ENCODE measurements around the gene NRG3. TPM values are rescaled to one million over a fixed set of nuclear protein-coding genes. Genes with fewer than 3 reads are reported as not detected.

The NRG3 gene
- total and polyA plus RNA-seq, 2 of the 4 experiments (the other 2 are of a cell fraction): not detected

DNA sequence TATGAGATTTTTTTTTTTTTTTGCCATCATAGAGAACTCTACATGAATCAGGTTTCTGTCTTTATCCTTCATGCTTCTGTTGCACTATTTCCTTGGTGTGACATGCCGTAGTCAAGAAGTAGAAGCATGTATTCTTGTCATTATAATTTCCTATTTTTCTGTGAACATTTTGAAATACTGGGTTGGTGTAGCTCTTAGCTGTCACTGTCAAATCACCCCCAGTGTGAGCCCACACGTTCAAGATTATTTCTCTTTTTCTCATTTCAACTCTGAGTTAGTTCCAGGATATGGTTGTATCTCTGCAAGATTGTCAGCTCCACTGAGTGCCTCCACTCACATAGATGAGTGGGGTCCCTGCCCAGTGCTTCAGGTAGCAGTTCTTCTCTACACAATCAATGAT lies 209.5 kb downstream of the NRG3 start:
- Histone ChIP-seq H3K9ac (ENCODE audit: low read depth, low read length) (no peak overlapping the region), H3K9me3 (ENCODE audit: control insufficient read depth, insufficient read depth, low read length) (peaks cover 10% of the 10 kb centered on the region), H4K20me1 (ENCODE audit: insufficient read depth, low read length) (no peaks in the 10 kb centered on the region), H2AK9ac (replicated peaks; ENCODE audit: low read depth, low read length, poor library complexity) (no peak overlapping the region), H2BK15ac (ENCODE audit: low read depth, low read length) (no peak overlapping the region), H4K91ac (ENCODE audit: insufficient read depth, low read depth, low read length) (no peak overlapping the region), H3K79me1 (ENCODE audit: low read depth in 1 of 2, low read length in 2 of 2) (no peaks in the 10 kb centered on the region), H2BK20ac (ENCODE audit: low read depth, low read length) (no peak overlapping the region), H2BK120ac (ENCODE audit: low read depth, low read length) (no peak overlapping the region), H3K56ac (ENCODE audit: extremely low read depth, insufficient read depth, low read length) (no peak overlapping the region), H3K9me1 (ENCODE audit: insufficient read depth, low read length) (no peaks in the 10 kb centered on the region), H3K23ac (ENCODE audit: low read depth, low read length) (no peak overlapping the region), H3K14ac (replicated peaks; ENCODE audit: low read depth, low read length) (no peak overlapping the region), H4K8ac (ENCODE audit: low read depth in 2 of 2, low read length in 2 of 2) (no peak overlapping the region), H3K4me1 (ENCODE audit: control insufficient read depth, insufficient read depth, low read length) (no peaks in the 10 kb centered on the region), H3K27ac (ENCODE audit: insufficient read depth, low read length) (no peak overlapping the region), H2BK5ac (ENCODE audit: low read depth, low read length, poor library complexity, severe bottlenecking) (no peak overlapping the region), H3K27me3 (ENCODE audit: control insufficient read depth, insufficient read depth, low read length) (no peaks in the 10 kb centered on the region), H3K4ac (ENCODE audit: low read depth, low read length) (no peak overlapping the region), H4K5ac (ENCODE audit: low read depth, low read length) (no peak overlapping the region), H2AK5ac (ENCODE audit: low read depth, low read length) (no peak overlapping the region), H3K4me2 (ENCODE audit: low read depth, low read length) (no peak overlapping the region), H3K36me3 (ENCODE audit: control insufficient read depth, insufficient read depth, low read length) (no peaks in the 10 kb centered on the region), H2AFZ (replicated peaks; ENCODE audit: low read length, poor library complexity) (no peak overlapping the region), H3K4me3 (ENCODE audit: insufficient read depth, low read depth, low read length) (no peak overlapping the region), H3K18ac (ENCODE audit: low read depth, low read length) (no peak overlapping the region)
- DNase-seq (no peak), ATAC-seq (ENCODE audit: low read depth) (no peak)
- dilution Hi-C loops (cut with HindIII; ENCODE audit: low sequenced_read_pairs, unreplicated experiment): no loop called here
- in situ Hi-C loops (cut with MboI; ENCODE audit: low sequenced_read_pairs): no loop called here
- BruUV-seq (replicated peaks): no TSS peak
- POLR2A ChIA-PET (ENCODE audit: unreplicated experiment): no interaction called here
- no CpG with 5 or more reads among the region's 2 CpGs for WGBS, 2 experiments (ENCODE audit: extremely low coverage in 2 of 2, insufficient read length in 1 of 2)
- intact Hi-C loops (cut with micrococcal nuclease): no loop called here
- CTCF ChIA-PET: interaction anchor here (0.6 kb wide), 1 partner anchor 1381 kb away, joined by 5 read pairs; no protein-coding TSS in a partner anchor
- TF ChIP-seq MAZ (IDR thresholded peaks at IDR 0.05; ENCODE audit: borderline replicate concordance, low read depth, low read length) (no peak), CEBPB (IDR thresholded peaks at IDR 0.05; ENCODE audit: low read depth, low read length) (no peak), CTCF (conservative IDR thresholded peaks at IDR 0.05; ENCODE audit: low read depth, low read length) (no peak), USF2 (IDR thresholded peaks at IDR 0.05; ENCODE audit: low read depth, low read length) (no peak), NFE2L2 (IDR thresholded peaks at IDR 0.05; ENCODE audit: low read depth, low read length) (no peak), RFX5 (IDR thresholded peaks at IDR 0.05; ENCODE audit: low read depth, low read length) (no peak), RCOR1 (IDR thresholded peaks at IDR 0.05; ENCODE audit: insufficient replicate concordance, low read length) (no peak), BHLHE40 (IDR thresholded peaks at IDR 0.05; ENCODE audit: low read depth, low read length) (no peak), RAD21 (IDR thresholded peaks at IDR 0.05; ENCODE audit: low read length) (no peak), POLR2A (IDR thresholded peaks at IDR 0.05; ENCODE audit: low read depth, low read length) (no peak)
- TF ChIP-seq, protein P1, sequence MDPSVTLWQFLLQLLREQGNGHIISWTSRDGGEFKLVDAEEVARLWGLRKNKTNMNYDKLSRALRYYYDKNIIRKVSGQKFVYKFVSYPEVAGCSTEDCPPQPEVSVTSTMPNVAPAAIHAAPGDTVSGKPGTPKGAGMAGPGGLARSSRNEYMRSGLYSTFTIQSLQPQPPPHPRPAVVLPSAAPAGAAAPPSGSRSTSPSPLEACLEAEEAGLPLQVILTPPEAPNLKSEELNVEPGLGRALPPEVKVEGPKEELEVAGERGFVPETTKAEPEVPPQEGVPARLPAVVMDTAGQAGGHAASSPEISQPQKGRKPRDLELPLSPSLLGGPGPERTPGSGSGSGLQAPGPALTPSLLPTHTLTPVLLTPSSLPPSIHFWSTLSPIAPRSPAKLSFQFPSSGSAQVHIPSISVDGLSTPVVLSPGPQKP (IDR thresholded peaks at IDR 0.05; ENCODE audit: borderline replicate concordance, low read depth, low read length): no peak

Data from IMR-90 (cell line).